NCI-H524 (cell line): ENCODE measurements around the gene KIF6.
A peak's percentile ranks its signal among the peaks of the same experiment; 100 is the strongest.

Experiments
- DNase-seq, 2 experiments: peaks; one replicate each; lab custom pipeline; 2025; lab: John Stamatoyannopoulos, UW

KIF6 gene

DNA sequence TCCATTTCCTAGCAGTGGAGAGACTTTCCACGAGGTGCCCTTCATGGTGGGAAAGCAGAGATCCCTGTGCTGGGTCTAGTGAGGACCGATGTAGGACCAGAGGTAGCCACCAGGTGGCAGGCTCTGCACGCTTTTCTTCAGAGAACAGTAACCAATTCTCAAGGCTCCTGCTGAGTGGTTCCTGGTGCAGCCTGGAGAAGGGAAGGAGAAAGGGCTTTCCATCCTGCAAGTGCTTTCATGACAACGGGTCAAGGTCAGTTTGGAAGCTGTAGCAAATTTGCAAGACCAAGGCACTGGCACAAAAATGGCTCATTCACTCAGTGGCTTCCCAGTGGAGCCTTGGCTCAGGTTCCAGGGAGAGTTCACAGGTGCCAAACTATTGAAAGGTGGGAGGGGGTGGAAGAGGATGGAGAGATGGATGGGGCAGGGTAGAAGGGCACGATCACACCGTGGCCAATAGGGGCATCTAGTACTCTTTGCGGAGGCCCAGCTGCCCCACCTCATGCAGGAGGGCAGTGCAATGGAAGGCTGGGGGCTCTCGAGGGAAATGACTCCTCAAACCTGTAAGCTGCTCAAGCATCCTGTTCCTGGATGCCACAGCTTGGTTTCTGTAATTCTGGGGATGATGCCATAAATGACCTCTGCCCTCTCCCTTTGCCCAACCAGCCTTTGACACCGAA is 377.2 kb downstream of the KIF6 start:
- DNase-seq, result peak; percentile 55 to 75

GRCh38 chr6:39347206-39347605 is 378.0 kb downstream of the KIF6 start:
- DNase-seq, result no peak

DNA sequence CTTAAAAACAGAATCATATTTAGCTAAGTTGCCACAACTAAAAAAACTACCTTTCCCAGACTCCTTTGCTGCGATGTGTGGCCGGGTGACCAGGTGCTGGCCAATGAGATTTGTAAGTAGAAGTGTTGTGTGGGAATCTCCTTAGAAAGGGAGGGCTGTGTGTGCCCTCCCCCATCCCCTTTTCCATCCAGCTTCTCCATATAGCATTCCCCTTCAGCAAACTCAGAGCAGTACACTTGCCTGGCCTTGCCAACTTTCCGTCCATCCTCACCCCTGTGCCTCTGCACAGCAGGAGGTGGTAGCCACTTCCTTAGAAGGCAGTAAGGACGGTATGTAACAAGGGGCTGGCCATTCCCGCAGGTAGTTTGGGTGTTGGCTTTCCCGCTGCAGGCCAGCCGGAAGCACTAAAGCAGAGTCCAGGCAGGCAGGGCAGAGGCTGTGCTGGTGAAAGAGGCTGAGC is 380.4 kb downstream of the KIF6 start:
- DNase-seq, result no peak

DNA sequence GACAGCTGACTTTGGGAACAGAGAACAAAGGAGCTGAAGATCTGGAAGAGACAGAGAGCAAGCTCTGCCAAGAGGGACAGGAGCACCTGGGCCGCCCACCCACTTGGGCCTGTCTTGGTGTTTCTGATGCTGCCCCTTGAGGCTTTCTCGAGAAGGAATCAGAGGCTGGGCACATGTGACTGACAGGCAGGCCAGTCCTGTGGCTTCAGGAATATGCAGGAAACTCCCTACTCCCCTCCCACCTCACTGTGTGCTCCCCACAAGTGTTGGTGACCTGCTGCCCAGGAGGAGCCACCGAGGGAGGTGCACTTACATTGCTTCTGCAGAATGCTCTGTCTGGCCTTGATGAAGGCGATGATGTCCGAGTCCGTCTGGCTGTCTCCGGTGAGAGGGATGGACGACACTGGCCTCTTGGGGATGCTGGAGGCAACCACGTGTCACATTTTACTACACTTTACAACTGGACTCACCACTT is 381.8 kb downstream of the KIF6 start:
- DNase-seq, result no peak

DNA sequence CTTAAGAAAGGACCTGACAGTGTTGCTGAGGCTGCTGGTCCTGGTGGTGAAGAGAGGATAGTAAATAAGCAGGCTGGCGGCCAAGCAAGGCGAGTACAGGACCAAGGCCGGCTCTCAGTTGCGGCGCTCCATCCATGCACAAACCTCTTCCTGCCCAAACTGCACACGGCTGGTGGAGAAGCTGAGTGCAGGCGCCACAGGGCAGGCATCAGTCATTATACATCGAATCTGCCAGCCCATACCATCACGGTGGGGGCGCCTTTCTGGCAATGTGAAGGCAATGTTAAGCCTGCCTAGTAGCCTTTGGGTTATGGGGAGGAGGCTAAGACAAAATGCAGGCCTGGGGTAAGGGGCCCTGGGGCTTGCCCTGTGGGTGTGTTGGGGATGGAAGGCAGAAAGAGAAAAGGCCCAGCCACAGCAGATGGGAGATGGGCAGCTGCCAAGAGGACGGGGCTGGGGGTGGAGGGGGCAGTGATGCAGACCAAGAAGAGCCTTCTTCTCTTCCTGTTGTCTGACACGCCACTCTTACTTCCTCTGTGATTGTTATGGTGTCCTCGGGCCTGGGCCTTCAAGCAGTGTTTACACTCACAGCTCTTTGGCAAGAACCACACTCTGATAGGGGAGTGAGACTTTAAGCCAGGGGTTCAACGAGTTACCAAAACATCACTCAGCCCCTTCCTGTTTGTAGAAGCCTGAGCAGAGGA is 382.4 kb downstream of the KIF6 start:
- no peak for DNase-seq

DNA sequence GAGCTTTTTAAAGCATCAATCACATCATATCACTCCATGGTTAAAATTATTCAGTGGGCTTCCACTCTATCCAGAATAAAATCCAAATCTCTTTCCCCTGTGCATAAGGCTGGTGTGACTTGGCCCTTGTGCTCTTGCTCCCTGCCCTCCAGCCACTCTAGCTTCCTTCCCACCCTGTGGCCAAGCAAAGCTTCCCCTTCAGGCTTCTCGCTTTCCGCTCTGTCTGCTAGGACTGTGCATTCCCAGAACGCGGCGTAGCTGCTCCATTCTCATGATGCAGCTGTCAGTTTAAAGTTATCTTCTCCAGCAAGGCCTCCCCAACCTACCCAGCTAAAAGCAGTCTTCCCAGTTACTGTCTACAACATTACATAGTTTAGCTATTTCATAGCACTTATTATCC is 383.3 kb downstream of the KIF6 start:
- no peak for DNase-seq

DNA sequence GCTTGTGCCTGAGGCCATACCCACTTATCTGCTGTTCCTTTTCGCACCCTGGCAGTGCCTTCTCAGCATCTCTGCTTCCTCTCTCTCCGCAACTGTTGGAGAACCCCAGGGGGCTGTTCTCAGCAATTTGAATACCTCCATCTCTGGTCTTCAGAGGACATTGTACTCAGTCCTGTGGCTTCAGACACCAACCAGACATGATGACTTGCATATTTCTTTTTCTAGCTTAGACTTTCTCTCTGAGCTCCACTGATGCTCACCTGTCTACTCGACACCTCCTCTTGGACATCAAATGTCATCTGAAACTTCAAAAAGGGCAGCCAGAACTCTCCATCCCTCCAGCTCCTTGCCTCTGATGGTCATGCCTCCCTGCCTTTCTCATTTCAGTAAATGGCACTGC is 383.9 kb downstream of the KIF6 start:
- no peak for DNase-seq

GRCh38 chr6:39339868-39340550 is 385.2 kb downstream of the KIF6 start:
- DNase-seq, result peak; percentile 96 to 97

- DNase-seq, result peak in 1 of 2 experiments; percentile 89
Measured at GRCh38 chr6:39339096-39339867, 385.9 kb downstream of the KIF6 start.

DNA sequence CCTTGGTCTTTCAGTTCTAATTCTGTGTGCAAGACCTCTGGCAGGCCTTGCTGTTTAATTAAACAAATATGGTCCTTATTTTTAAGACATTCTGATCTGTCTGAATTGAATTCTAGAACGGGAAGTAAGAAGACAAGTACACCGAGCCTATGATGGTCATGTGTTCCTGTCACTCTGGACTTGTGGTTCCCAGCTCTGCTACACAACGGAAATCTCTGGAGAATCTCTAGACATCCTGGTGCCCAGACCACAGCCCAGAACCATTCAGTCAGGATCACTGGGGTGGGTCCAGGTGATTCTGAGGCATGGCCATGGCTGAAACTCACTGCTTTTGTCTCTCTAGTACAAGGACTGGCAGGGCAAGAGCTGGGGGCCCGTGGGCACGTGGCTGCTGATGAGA is 386.8 kb downstream of the KIF6 start:
- DNase-seq, result no peak

DNA sequence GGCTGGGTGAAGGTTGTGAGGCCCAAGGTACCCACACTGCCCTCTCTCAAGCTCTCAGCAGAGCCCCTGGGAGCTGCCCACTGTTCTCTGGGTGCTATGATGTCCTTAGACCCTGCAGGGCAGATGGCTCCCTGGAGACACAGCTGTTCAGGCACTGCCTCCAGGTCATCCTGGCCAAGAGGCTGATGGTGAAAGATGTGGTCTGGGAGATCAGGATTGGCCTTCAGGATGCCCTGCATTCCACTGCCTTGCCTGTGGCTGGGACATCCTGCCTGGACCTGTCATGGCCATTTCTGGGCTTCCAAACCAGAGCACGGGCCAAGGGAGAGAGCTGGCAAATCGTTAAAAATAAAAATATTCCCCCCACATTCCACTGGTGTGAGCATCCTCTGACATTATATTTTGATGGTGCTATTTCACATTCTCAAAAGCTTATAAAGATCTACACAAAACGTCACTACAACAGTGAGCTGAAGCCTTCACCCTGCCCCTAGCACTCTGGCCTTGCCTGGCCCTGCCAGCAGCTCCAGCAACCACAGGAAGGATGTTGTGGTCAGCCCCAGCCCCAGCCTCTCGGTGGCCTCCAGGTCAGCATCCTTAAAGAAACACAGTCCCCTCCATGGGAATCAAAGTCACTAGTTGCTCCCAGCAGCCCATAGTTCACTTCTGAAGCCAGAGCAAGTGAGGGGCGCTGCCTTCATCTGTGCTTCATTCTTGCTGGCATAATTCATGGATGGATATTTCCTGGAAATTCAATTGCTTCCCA is 389.2 kb downstream of the KIF6 start:
- peak in 1 of 2 experiments; percentile 11 for DNase-seq

GRCh38 chr6:39333644-39334438 is 391.4 kb downstream of the KIF6 start:
- no peak for DNase-seq

DNA sequence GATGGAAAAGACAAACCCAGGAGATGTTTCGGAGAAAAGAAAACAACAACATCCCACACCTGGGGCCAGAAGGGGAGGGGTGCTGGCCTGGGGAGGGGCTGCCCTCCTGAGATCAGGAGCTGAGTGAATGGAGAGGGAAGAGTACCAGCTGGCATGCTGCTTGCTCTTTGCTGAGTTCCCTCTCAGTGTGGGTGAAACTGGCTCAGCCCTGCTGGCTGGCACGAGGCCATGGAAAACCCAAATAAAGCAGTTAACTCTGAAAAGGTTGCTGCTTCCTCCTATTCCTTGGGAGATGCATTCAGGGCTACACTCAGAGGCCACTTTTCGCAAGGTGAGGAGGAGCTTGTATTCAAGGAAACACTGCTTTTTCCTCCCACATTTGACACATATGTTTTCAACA is 394.7 kb downstream of the KIF6 start:
- DNase-seq, result peak in 1 of 2 experiments; percentile 61

GRCh38 chr6:39330057-39330456 is 395.2 kb downstream of the KIF6 start:
- no peak for DNase-seq

DNA sequence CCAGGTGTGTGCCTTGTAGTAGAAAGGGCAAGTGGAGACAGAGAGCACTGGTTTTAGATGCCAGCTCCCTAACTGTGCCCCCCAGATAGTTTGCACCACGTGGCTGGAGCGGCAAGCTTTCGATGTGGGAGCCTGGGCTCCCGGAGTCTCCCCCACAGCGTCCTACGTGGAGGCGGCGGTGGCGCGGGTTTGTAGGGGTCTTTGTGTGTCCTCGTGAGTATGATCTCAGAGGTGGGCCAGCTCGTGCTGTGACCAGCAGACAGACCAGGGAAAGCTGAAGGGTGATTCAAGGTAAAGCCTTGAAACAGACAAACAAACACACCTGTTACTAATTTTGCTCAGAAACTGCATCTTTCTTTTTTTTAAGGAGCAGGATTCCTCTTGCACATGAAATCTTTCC is 397.1 kb downstream of the KIF6 start:
- DNase-seq, result no peak

GRCh38 chr6:39327507-39327906 is 397.7 kb downstream of the KIF6 start:
- DNase-seq, result no peak

- DNase-seq, result no peak
Measured at GRCh38 chr6:39322306-39322850, 402.8 kb downstream of the KIF6 start, which contains the start of gene KCNK16. Gene KCNK16 (minus strand): TSS chr6:39322702. CDS start chr6:39322540, 162 bp downstream.

DNA sequence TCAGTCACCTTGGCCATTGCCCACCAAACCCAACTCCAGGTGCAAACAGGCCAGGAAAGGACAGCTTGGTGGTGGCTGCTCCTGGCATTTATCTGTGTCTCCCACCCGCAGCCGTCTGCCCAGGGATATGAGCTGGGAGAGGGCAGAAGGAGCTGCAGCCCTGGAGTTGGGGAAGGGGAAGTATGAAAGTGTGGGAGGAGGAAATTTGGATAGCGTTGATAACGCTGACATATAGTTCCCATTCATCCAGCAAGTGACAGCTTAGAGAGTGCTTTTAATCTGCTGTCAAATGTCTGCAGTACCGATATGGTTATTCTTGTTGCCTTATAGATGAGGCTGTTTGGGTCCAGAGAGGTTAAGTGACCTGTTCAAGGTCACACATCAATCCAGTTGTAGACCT is 403.4 kb downstream of the KIF6 start:
- no peak for DNase-seq

- no peak for DNase-seq
Measured at GRCh38 chr6:39320363-39320984, 404.7 kb downstream of the KIF6 start.
